Activated T-cell treated with anti-CD3 and anti-CD28 coated beads, Interleukin-2, amount 50 U/mL, for 4 hours (primary cell): ENCODE results near the gene TDRD3. TPM values are rescaled to one million over a fixed set of nuclear protein-coding genes. Genes with fewer than 3 reads are reported as not detected.
"Not testable (repeated sequence)": the region's sequence is repeated elsewhere in the genome, so short reads cannot be mapped to it uniquely, and the experiment has no call there.

Experiments used
- ATAC-seq, 2 donors: fragments of 200-7000 bp; cut with Tn5 transposase; one replicate each; pipeline ENCODE4 v1.10.0; 2021
- DNase-seq: peaks from one replicate; pipeline ENCODE4 v3.0.0-alpha.2; 2020
- H3K27me3 Mint-ChIP-seq: one replicate; pipeline ENCODE4 v1.8.0; 2021; ENCODE audit warnings: low read depth, mixed read lengths
- H3K36me3 Mint-ChIP-seq: one replicate; pipeline ENCODE4 v1.8.0; 2022; ENCODE audit warnings: mixed read lengths; ENCODE audit not compliant: insufficient read depth
- H3K4me1 Mint-ChIP-seq: one replicate; pipeline ENCODE4 v1.8.0; 2021; ENCODE audit warnings: low read depth, mixed read lengths
- H3K4me3 Mint-ChIP-seq: one replicate; pipeline ENCODE4 v1.8.0; 2021; ENCODE audit warnings: mild to moderate bottlenecking, moderate library complexity, mixed read lengths
- H3K9me3 Mint-ChIP-seq: one replicate; pipeline ENCODE4 v1.8.0; 2021; ENCODE audit warnings: mixed read lengths
- total RNA-seq, 3 donors: library from RNA; stranded (reverse); gene quantifications; one replicate each; pipeline ENCODE4 v1.2.1, GENCODE V29; 2021

Gene TDRD3
- total RNA-seq, 3 donors from 2014 or later, result 14.3 to 16.0 (median 15.1) TPM

GRCh38 chr13:60379837-60380565 lies 17.0 kb upstream of the TDRD3 start:
- Mint-ChIP-seq H3K4me3 (no peak overlapping the region), H3K36me3 (no peaks in the 10 kb centered on the region), H3K4me1 (no peaks in the 10 kb centered on the region), H3K9me3 (no peaks in the 10 kb centered on the region), H3K27me3 (peaks cover 10% of the 10 kb centered on the region)
- ATAC-seq (no peak), DNase-seq (no peak)

GRCh38 chr13:60384911-60385310 lies 12.1 kb upstream of the TDRD3 start:
- no peaks in the 10 kb centered on the region for H3K9me3 Mint-ChIP-seq
- no peaks in the 10 kb centered on the region for H3K36me3 Mint-ChIP-seq
- peaks cover 11% of the 10 kb centered on the region for H3K27me3 Mint-ChIP-seq
- DNase-seq (no peak), ATAC-seq (no peak)
- H3K4me3 Mint-ChIP-seq, result no peak overlapping the region
- H3K4me1 Mint-ChIP-seq, result no peaks in the 10 kb centered on the region

GRCh38 chr13:60386250-60386649 lies 10.8 kb upstream of the TDRD3 start:
- H3K4me3 Mint-ChIP-seq, result no peak overlapping the region
- peaks cover 11% of the 10 kb centered on the region for H3K27me3 Mint-ChIP-seq
- no peak for DNase-seq
- no peaks in the 10 kb centered on the region for H3K4me1 Mint-ChIP-seq
- no peak for ATAC-seq
- H3K36me3 Mint-ChIP-seq, result no peaks in the 10 kb centered on the region
- no peaks in the 10 kb centered on the region for H3K9me3 Mint-ChIP-seq

GRCh38 chr13:60392131-60392530 lies 4.9 kb upstream of the TDRD3 start:
- ATAC-seq (no peak), DNase-seq (no peak)
- peaks cover 4% of the 10 kb centered on the region for H3K4me1 Mint-ChIP-seq
- H3K9me3 Mint-ChIP-seq, result no peaks in the 10 kb centered on the region
- H3K27me3 Mint-ChIP-seq, result no peaks in the 10 kb centered on the region
- no peaks in the 10 kb centered on the region for H3K36me3 Mint-ChIP-seq
- H3K4me3 Mint-ChIP-seq, result no peak overlapping the region

- ATAC-seq (peak; percentile 85 to 88), DNase-seq (peak; percentile 82)
- Mint-ChIP-seq H3K27me3 (no peaks in the 10 kb centered on the region), H3K36me3 (no peaks in the 10 kb centered on the region), H3K4me1 (peaks cover 29% of the 10 kb centered on the region), H3K4me3 (peak overlapping the region; percentile 94), H3K9me3 (no peaks in the 10 kb centered on the region)
Observed at GRCh38 chr13:60395971-60396782, 843 bp upstream of the TDRD3 start.

- Mint-ChIP-seq H3K27me3 (no peaks in the 10 kb centered on the region), H3K4me1 (peaks cover 38% of the 10 kb centered on the region), H3K9me3 (no peaks in the 10 kb centered on the region), H3K36me3 (no peaks in the 10 kb centered on the region), H3K4me3 (peak overlapping the region; percentile 92)
- DNase-seq, result no peak
- ATAC-seq, result peak; percentile 12 to 13
Observed at GRCh38 chr13:60397704-60398378, 821 bp downstream of the TDRD3 start.

GRCh38 chr13:60398379-60398891 lies 1.4 kb downstream of the TDRD3 start:
- H3K36me3 Mint-ChIP-seq, result no peaks in the 10 kb centered on the region
- H3K9me3 Mint-ChIP-seq, result no peaks in the 10 kb centered on the region
- no peaks in the 10 kb centered on the region for H3K27me3 Mint-ChIP-seq
- DNase-seq, result no peak
- peaks cover 40% of the 10 kb centered on the region for H3K4me1 Mint-ChIP-seq
- H3K4me3 Mint-ChIP-seq, result peak overlapping the region; percentile 92
- ATAC-seq, result no peak

- ATAC-seq, result no peak
- no peak for DNase-seq
- Mint-ChIP-seq H3K4me1 (peaks cover 40% of the 10 kb centered on the region), H3K27me3 (no peaks in the 10 kb centered on the region), H3K4me3 (peak overlapping the region; percentile 92), H3K36me3 (no peaks in the 10 kb centered on the region), H3K9me3 (no peaks in the 10 kb centered on the region)
Observed at GRCh38 chr13:60398907-60399589, 2.0 kb downstream of the TDRD3 start.

- Mint-ChIP-seq H3K27me3 (no peaks in the 10 kb centered on the region), H3K4me1 (peaks cover 47% of the 10 kb centered on the region), H3K36me3 (no peaks in the 10 kb centered on the region), H3K9me3 (no peaks in the 10 kb centered on the region), H3K4me3 (no peak overlapping the region)
- DNase-seq (no peak), ATAC-seq (no peak)
Observed at GRCh38 chr13:60402022-60402421, 5.0 kb downstream of the TDRD3 start.

GRCh38 chr13:60407095-60407494 lies 10.1 kb downstream of the TDRD3 start:
- ATAC-seq (no peak), DNase-seq (no peak)
- peaks cover 12% of the 10 kb centered on the region for H3K36me3 Mint-ChIP-seq
- H3K9me3 Mint-ChIP-seq, result no peaks in the 10 kb centered on the region
- H3K27me3 Mint-ChIP-seq, result no peaks in the 10 kb centered on the region
- peaks cover 48% of the 10 kb centered on the region for H3K4me1 Mint-ChIP-seq
- H3K4me3 Mint-ChIP-seq, result no peak overlapping the region

GRCh38 chr13:60407852-60408251 lies 10.8 kb downstream of the TDRD3 start:
- peaks cover 12% of the 10 kb centered on the region for H3K36me3 Mint-ChIP-seq
- not testable (repeated sequence) for H3K4me3 Mint-ChIP-seq, H3K27me3 Mint-ChIP-seq, H3K9me3 Mint-ChIP-seq, ATAC-seq, DNase-seq
- H3K4me1 Mint-ChIP-seq, result peaks cover 51% of the 10 kb centered on the region

- H3K4me1 Mint-ChIP-seq, result peaks cover 51% of the 10 kb centered on the region
- not testable (repeated sequence) for H3K4me3 Mint-ChIP-seq, DNase-seq, ATAC-seq, H3K9me3 Mint-ChIP-seq, H3K27me3 Mint-ChIP-seq
- peaks cover 12% of the 10 kb centered on the region for H3K36me3 Mint-ChIP-seq
Observed at GRCh38 chr13:60409574-60410292, 12.7 kb downstream of the TDRD3 start.

GRCh38 chr13:60410299-60410698 lies 13.3 kb downstream of the TDRD3 start:
- ATAC-seq (peak in 1 of 2 donors; percentile 14), DNase-seq (no peak)
- Mint-ChIP-seq H3K4me1 (peaks cover 47% of the 10 kb centered on the region), H3K4me3 (no peak overlapping the region), H3K27me3 (no peaks in the 10 kb centered on the region), H3K9me3 (no peaks in the 10 kb centered on the region), H3K36me3 (peaks cover 12% of the 10 kb centered on the region)
